Measurements from ENCODE around the gene CFAP47. TPM values are rescaled to one million over a fixed set of nuclear protein-coding genes. Genes with fewer than 3 reads are reported as not detected.

CFAP47 gene
- total and polyA plus RNA-seq, 2 of the 4 experiments (the other 2 are of a cell fraction): not detected

GRCh38 chrX:36102425-36102824 lies 182.9 kb downstream of the CFAP47 start:
- H4K5ac ChIP-seq (ENCODE audit: low read depth, low read length): no peak overlapping the region
- no peak overlapping the region for H3K56ac ChIP-seq (ENCODE audit: extremely low read depth, insufficient read depth, low read length)
- no peak overlapping the region for H3K4ac ChIP-seq (ENCODE audit: low read depth, low read length)
- H3K9ac ChIP-seq (ENCODE audit: low read depth, low read length): no peak overlapping the region
- no peak overlapping the region for H2BK15ac ChIP-seq (ENCODE audit: low read depth, low read length)
- H3K23ac ChIP-seq (ENCODE audit: low read depth, low read length): no peak overlapping the region
- no peak overlapping the region for H4K91ac ChIP-seq (ENCODE audit: insufficient read depth, low read depth, low read length)
- H3K14ac ChIP-seq (replicated peaks; ENCODE audit: low read depth, low read length): no peak overlapping the region
- dilution Hi-C loops (cut with HindIII; ENCODE audit: low sequenced_read_pairs, unreplicated experiment): no loop called here
- no peak overlapping the region for H2BK120ac ChIP-seq (ENCODE audit: low read depth, low read length)
- no peak overlapping the region for H3K4me3 ChIP-seq (ENCODE audit: insufficient read depth, low read depth, low read length)
- H4K8ac ChIP-seq (ENCODE audit: low read depth in 2 of 2, low read length in 2 of 2): no peak overlapping the region
- no peaks in the 10 kb centered on the region for H4K20me1 ChIP-seq (ENCODE audit: insufficient read depth, low read length)
- no peak overlapping the region for H2AFZ ChIP-seq (replicated peaks; ENCODE audit: low read length, poor library complexity)
- H2AK5ac ChIP-seq (ENCODE audit: low read depth, low read length): no peak overlapping the region
- no TSS peak for BruUV-seq (replicated peaks)
- no peak overlapping the region for H3K18ac ChIP-seq (ENCODE audit: low read depth, low read length)
- TF ChIP-seq CHD1 (IDR thresholded peaks at IDR 0.05; ENCODE audit: low read depth, low read length) (no peak), SMC3 (IDR thresholded peaks at IDR 0.05; ENCODE audit: low read depth, low read length) (no peak), FOS (IDR thresholded peaks at IDR 0.05; ENCODE audit: low read depth, low read length) (no peak), BHLHE40 (IDR thresholded peaks at IDR 0.05; ENCODE audit: low read depth, low read length) (no peak), MXI1 (IDR thresholded peaks at IDR 0.05; ENCODE audit: borderline replicate concordance, low read depth, low read length) (no peak), MAFK (IDR thresholded peaks at IDR 0.05; ENCODE audit: low read depth, low read length) (no peak), MAZ (IDR thresholded peaks at IDR 0.05; ENCODE audit: borderline replicate concordance, low read depth, low read length) (no peak), CTCF (conservative IDR thresholded peaks at IDR 0.05; ENCODE audit: low read depth, low read length) (no peak), CEBPB (IDR thresholded peaks at IDR 0.05; ENCODE audit: low read depth, low read length) (no peak), ELK1 (IDR thresholded peaks at IDR 0.05; ENCODE audit: borderline replicate concordance, low read depth, low read length) (no peak), NFE2L2 (IDR thresholded peaks at IDR 0.05; ENCODE audit: low read depth, low read length) (no peak), RFX5 (IDR thresholded peaks at IDR 0.05; ENCODE audit: low read depth, low read length) (no peak), RCOR1 (IDR thresholded peaks at IDR 0.05; ENCODE audit: insufficient replicate concordance, low read length) (no peak), RAD21 (IDR thresholded peaks at IDR 0.05; ENCODE audit: low read length) (no peak), POLR2A (IDR thresholded peaks at IDR 0.05; ENCODE audit: low read depth, low read length) (no peak)
- TF ChIP-seq, protein P1, sequence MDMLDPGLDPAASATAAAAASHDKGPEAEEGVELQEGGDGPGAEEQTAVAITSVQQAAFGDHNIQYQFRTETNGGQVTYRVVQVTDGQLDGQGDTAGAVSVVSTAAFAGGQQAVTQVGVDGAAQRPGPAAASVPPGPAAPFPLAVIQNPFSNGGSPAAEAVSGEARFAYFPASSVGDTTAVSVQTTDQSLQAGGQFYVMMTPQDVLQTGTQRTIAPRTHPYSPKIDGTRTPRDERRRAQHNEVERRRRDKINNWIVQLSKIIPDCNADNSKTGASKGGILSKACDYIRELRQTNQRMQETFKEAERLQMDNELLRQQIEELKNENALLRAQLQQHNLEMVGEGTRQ (IDR thresholded peaks at IDR 0.05; ENCODE audit: low read depth, low read length): no peak
- POLR2A ChIA-PET (ENCODE audit: unreplicated experiment): no interaction called here
- no peak overlapping the region for H2BK5ac ChIP-seq (ENCODE audit: low read depth, low read length, poor library complexity, severe bottlenecking)
- no peak overlapping the region for H2BK20ac ChIP-seq (ENCODE audit: low read depth, low read length)
- H3K9me3 ChIP-seq (ENCODE audit: control insufficient read depth, insufficient read depth, low read length): peaks cover 2% of the 10 kb centered on the region; the same call in 1 of the 2 replicates
- H3K9me1 ChIP-seq (ENCODE audit: insufficient read depth, low read length): no peaks in the 10 kb centered on the region
- no peaks in the 10 kb centered on the region for H3K36me3 ChIP-seq (ENCODE audit: control insufficient read depth, insufficient read depth, low read length)
- intact Hi-C loops (cut with micrococcal nuclease): no loop called here
- H3K27ac ChIP-seq (ENCODE audit: insufficient read depth, low read length): no peak overlapping the region
- in situ Hi-C loops (cut with MboI; ENCODE audit: low sequenced_read_pairs): no loop called here
- no peak for ATAC-seq (ENCODE audit: low read depth)
- DNase-seq: no peak
- H2AK9ac ChIP-seq (replicated peaks; ENCODE audit: low read depth, low read length, poor library complexity): no peak overlapping the region
- no peaks in the 10 kb centered on the region for H3K79me1 ChIP-seq (ENCODE audit: low read depth in 1 of 2, low read length in 2 of 2)
- no peaks in the 10 kb centered on the region for H3K4me1 ChIP-seq (ENCODE audit: control insufficient read depth, insufficient read depth, low read length)
- CTCF ChIA-PET: no interaction called here
- H3K27me3 ChIP-seq (ENCODE audit: control insufficient read depth, insufficient read depth, low read length): no peaks in the 10 kb centered on the region
- WGBS, 2 experiments (ENCODE audit: extremely low coverage in 2 of 2, insufficient read length in 1 of 2): no CpG with 5 or more reads among the region's 2 CpGs
- H3K4me2 ChIP-seq (ENCODE audit: low read depth, low read length): no peak overlapping the region

Data from IMR-90 (cell line).